Measurements from ENCODE around the gene CALN1. TPM values are rescaled to one million over a fixed set of nuclear protein-coding genes. Genes with fewer than 3 reads are reported as not detected.

CALN1 gene
- total RNA-seq, 2 donors from 2014 or later, result 0.52 to 1.6 TPM

GRCh38 chr7:72063330-72063729 lies 348.8 kb downstream of the CALN1 start:
- Histone ChIP-seq H3K4me1 (no peaks in the 10 kb centered on the region), H3K27me3 (no peaks in the 10 kb centered on the region), H3K9me3 (no peaks in the 10 kb centered on the region), H3K36me3 (replicated peaks in 1 of 2; ENCODE audit: insufficient read depth in 1 of 2, low read depth in 2 of 2) (no peaks in the 10 kb centered on the region), H3K4me3 (no peak overlapping the region), H3K27ac (no peak overlapping the region)
- DNase-seq (no peak), ATAC-seq (no peak)
- TF ChIP-seq CTCF (IDR thresholded peaks at IDR 0.05), result no peak
- TF ChIP-seq POLR2A (IDR thresholded peaks at IDR 0.05), result no peak
- intact Hi-C loops (cut with DNase I), result no loop called here

- WGBS, 2 donors, result 48 to 64% methylated on average over 1 of the region's 1 CpG
- TF ChIP-seq CTCF (IDR thresholded peaks at IDR 0.05) (no peak), POLR2A (IDR thresholded peaks at IDR 0.05) (no peak)
- no peak for DNase-seq
- no peaks in the 10 kb centered on the region for H3K9me3 ChIP-seq
- no peak overlapping the region for H3K4me3 ChIP-seq
- intact Hi-C loops (cut with DNase I), result no loop called here
- H3K27ac ChIP-seq, result no peak overlapping the region
- H3K27me3 ChIP-seq, result no peaks in the 10 kb centered on the region
- ATAC-seq, result no peak
- no peaks in the 10 kb centered on the region for H3K4me1 ChIP-seq
- H3K36me3 ChIP-seq (replicated peaks in 1 of 2; ENCODE audit: insufficient read depth in 1 of 2, low read depth in 2 of 2), result no peaks in the 10 kb centered on the region
Measured at GRCh38 chr7:72062666-72063065, 349.5 kb downstream of the CALN1 start.

DNA sequence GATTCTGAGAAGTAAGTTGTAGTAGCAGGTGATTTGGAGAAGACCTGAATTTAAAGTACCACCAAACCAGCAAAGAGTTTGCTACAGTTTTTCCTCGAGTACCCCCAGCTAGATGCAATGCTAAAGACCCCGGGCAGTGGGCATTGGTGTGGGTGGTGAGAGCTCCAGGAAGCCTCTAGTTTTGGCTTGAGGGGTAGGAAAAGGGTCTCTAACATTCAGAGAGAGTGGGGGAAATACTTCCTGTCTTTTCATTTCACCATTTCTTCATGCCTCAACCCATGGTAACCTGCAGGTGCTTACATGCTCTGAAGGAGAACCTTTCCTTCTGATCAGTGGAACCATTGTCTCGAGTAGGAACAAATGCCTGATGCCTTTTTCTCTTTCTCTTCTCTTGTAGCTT lies 352.2 kb downstream of the CALN1 start:
- H3K4me1 ChIP-seq, result no peaks in the 10 kb centered on the region
- no peaks in the 10 kb centered on the region for H3K36me3 ChIP-seq (replicated peaks in 1 of 2; ENCODE audit: insufficient read depth in 1 of 2, low read depth in 2 of 2)
- DNase-seq (no peak), ATAC-seq (no peak)
- no peaks in the 10 kb centered on the region for H3K9me3 ChIP-seq
- 49 to 74% methylated on average over 3 of the region's 3 CpGs for WGBS, 2 donors
- H3K27me3 ChIP-seq, result no peaks in the 10 kb centered on the region
- H3K27ac ChIP-seq, result no peak overlapping the region
- TF ChIP-seq CTCF (IDR thresholded peaks at IDR 0.05), result no peak
- TF ChIP-seq POLR2A (IDR thresholded peaks at IDR 0.05), result no peak
- intact Hi-C loops (cut with DNase I), result no loop called here
- no peak overlapping the region for H3K4me3 ChIP-seq

- whole genome bisulfite sequencing, 2 donors, result 61 to 68% methylated on average over 8 of the region's 8 CpGs
- no peaks in the 10 kb centered on the region for H3K36me3 ChIP-seq (replicated peaks in 1 of 2; ENCODE audit: insufficient read depth in 1 of 2, low read depth in 2 of 2)
- no peak overlapping the region for H3K27ac ChIP-seq
- H3K9me3 ChIP-seq, result no peaks in the 10 kb centered on the region
- no peaks in the 10 kb centered on the region for H3K4me1 ChIP-seq
- no peaks in the 10 kb centered on the region for H3K27me3 ChIP-seq
- no peak overlapping the region for H3K4me3 ChIP-seq
- TF ChIP-seq CTCF (IDR thresholded peaks at IDR 0.05) (no peak), POLR2A (IDR thresholded peaks at IDR 0.05) (no peak)
- DNase-seq, result peak in 2 of 4 donors; percentile 11 to 13
- ATAC-seq, result no peak
- intact Hi-C loops (cut with DNase I), result no loop called here
Measured at GRCh38 chr7:72058579-72058978, 353.6 kb downstream of the CALN1 start.

GRCh38 chr7:72057796-72058195 lies 354.3 kb downstream of the CALN1 start:
- H3K9me3 ChIP-seq, result no peaks in the 10 kb centered on the region
- TF ChIP-seq CTCF (IDR thresholded peaks at IDR 0.05) (no peak), POLR2A (IDR thresholded peaks at IDR 0.05) (no peak)
- no peaks in the 10 kb centered on the region for H3K4me1 ChIP-seq
- 56 to 75% methylated on average over 11 of the region's 11 CpGs for WGBS, 2 donors
- no peaks in the 10 kb centered on the region for H3K27me3 ChIP-seq
- DNase-seq (no peak), ATAC-seq (no peak)
- H3K27ac ChIP-seq, result no peak overlapping the region
- H3K36me3 ChIP-seq (replicated peaks in 1 of 2; ENCODE audit: insufficient read depth in 1 of 2, low read depth in 2 of 2), result no peaks in the 10 kb centered on the region
- no peak overlapping the region for H3K4me3 ChIP-seq
- intact Hi-C loops (cut with DNase I), result no loop called here
